Suprapubic skin (tissue), 3 donors: ENCODE measurements around the gene PRKN.

Experiments used
- CTCF ChIP-seq, 2 donors: fragments of 200-600 bp in 1 of 2; fragments of 450-650 bp in 1 of 2; sonication (generic) in 1 of 2; IDR thresholded peaks; one replicate each; pipeline ENCODE4 v1.5.1; 2016 to 2019; ENCODE audit warnings: antibody characterized with exemption in 2 of 2, mild to moderate bottlenecking in 1 of 2, moderate library complexity in 1 of 2
- EP300 ChIP-seq: sonication (generic); formaldehyde crosslinking; IDR thresholded peaks from one replicate; pipeline ENCODE4 v1.6.1; 2017; ENCODE audit warnings: antibody characterized with exemption
- POLR2A ChIP-seq, 2 donors: fragments of 450-650 bp; IDR thresholded peaks; one replicate each; pipeline ENCODE4 v1.6.1; 2017; ENCODE audit warnings: antibody characterized with exemption in 2 of 2, mild to moderate bottlenecking in 2 of 2, moderate library complexity in 2 of 2

DNA sequence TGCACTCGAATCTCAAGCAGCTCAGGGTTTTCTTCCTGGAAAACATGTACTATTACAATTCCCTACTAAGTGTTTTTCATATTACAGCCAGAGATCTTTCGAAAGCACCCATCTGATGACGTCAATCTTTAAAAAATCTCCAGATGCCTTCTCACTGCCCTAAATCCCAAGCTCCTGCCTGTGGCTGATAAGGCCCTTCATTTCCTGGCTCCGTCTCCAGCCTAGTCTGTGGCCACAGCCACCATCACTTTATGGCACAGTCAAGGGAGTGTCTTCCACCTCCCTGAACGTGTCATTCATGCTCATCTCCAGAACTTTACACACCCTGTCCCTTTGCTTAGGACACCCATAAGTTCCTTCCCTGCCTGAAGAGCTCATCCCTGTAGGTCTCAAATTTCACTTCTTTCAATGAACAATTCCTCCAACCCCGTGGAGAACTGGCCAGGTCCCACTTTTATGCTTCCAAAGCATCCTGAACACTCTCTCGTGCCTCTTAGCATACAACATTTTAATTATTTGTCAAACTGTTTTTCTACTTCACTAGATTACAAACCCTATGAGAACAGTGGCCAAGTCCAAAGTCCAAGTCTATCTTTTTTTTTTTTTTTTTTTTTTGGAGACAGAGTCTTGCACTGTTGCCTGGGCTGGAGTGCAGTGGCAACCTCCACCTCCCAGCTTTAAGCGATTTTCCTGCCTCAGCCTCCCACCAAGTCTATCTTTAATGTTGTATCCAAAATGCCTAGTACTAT, 1347.6 kb downstream of the PRKN start:
- TF ChIP-seq POLR2A (IDR thresholded peaks at IDR 0.05) (no peak), CTCF (IDR thresholded peaks at IDR 0.05) (no peak), EP300 (no peak)
